ENCODE results near the gene JARID2.

DNA sequence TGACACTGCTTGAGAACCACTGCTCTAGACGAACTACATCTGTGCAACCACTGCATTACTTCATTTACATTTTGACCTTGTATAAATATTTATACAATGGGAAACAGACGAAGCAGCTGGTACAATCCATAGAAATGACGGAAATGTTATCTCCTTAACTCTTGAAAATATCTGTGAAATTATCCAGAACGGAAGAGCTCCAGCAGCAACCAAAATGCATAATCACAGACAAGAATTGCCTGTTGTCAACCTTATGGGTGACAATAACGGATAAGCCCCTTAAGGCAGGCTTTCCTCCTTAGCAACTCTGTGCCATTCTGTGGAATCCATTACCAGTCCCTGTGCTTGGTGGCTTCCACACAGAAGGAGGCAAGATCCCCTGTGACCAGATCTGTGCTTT lies 301.5 kb downstream of the JARID2 start:
- TF ChIP-seq, protein P1, sequence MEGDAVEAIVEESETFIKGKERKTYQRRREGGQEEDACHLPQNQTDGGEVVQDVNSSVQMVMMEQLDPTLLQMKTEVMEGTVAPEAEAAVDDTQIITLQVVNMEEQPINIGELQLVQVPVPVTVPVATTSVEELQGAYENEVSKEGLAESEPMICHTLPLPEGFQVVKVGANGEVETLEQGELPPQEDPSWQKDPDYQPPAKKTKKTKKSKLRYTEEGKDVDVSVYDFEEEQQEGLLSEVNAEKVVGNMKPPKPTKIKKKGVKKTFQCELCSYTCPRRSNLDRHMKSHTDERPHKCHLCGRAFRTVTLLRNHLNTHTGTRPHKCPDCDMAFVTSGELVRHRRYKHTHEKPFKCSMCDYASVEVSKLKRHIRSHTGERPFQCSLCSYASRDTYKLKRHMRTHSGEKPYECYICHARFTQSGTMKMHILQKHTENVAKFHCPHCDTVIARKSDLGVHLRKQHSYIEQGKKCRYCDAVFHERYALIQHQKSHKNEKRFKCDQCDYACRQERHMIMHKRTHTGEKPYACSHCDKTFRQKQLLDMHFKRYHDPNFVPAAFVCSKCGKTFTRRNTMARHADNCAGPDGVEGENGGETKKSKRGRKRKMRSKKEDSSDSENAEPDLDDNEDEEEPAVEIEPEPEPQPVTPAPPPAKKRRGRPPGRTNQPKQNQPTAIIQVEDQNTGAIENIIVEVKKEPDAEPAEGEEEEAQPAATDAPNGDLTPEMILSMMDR (IDR thresholded peaks at IDR 0.05 in 2 of 3, conservative IDR thresholded peaks at IDR 0.05 in 1 of 3; ENCODE audit: borderline replicate concordance in 1 of 3, insufficient read depth in 1 of 3, low read depth in 2 of 3, low read length in 2 of 3) = no peak
- TF ChIP-seq POLR2AphosphoS5 (IDR thresholded peaks at IDR 0.05; ENCODE audit: low read depth, low read length) (no peak), MAX (IDR thresholded peaks at IDR 0.05) (no peak), POLR2A (IDR thresholded peaks at IDR 0.05; ENCODE audit: borderline replicate concordance, extremely low read depth, insufficient read depth, insufficient read length) (no peak)
- TF ChIP-seq, protein P2, sequence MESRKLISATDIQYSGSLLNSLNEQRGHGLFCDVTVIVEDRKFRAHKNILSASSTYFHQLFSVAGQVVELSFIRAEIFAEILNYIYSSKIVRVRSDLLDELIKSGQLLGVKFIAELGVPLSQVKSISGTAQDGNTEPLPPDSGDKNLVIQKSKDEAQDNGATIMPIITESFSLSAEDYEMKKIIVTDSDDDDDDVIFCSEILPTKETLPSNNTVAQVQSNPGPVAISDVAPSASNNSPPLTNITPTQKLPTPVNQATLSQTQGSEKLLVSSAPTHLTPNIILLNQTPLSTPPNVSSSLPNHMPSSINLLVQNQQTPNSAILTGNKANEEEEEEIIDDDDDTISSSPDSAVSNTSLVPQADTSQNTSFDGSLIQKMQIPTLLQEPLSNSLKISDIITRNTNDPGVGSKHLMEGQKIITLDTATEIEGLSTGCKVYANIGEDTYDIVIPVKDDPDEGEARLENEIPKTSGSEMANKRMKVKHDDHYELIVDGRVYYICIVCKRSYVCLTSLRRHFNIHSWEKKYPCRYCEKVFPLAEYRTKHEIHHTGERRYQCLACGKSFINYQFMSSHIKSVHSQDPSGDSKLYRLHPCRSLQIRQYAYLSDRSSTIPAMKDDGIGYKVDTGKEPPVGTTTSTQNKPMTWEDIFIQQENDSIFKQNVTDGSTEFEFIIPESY (IDR thresholded peaks at IDR 0.05; ENCODE audit: extremely low read depth, insufficient replicate concordance, low read length) = no peak
